Esophagus muscularis mucosa (tissue), 4 donors: ENCODE results near the gene HK1. TPM values are rescaled to one million over a fixed set of nuclear protein-coding genes. Genes with fewer than 3 reads are reported as not detected.
A peak's percentile ranks its signal among the peaks of the same experiment; 100 is the strongest.

Source experiments
- DNase-seq: peaks from one replicate; pipeline ENCODE4 v3.0.0-alpha.2; 2017; ENCODE audit errors: extremely low spot score
- H3K27ac ChIP-seq, 4 donors: fragments of 200-600 bp; sonication (generic); replicated peaks in 1 of 4; 1 replicate in 3 of 4; 2 replicates in 1 of 4; pipeline ENCODE4 v1.5.1; 2016 to 2019; ENCODE audit warnings: mild to moderate bottlenecking in 1 of 4
- H3K27me3 ChIP-seq, 4 donors: fragments of 200-600 bp; sonication (generic); one replicate each; pipeline versions ENCODE4 v1.5.1 to v1.6.0; 2016 to 2019
- H3K36me3 ChIP-seq, 4 donors: fragments of 200-600 bp; sonication (generic); one replicate each; pipeline ENCODE4 v1.5.1; 2016 to 2019
- H3K4me1 ChIP-seq, 4 donors: fragments of 200-600 bp; sonication (generic); one replicate each; pipeline ENCODE4 v1.5.1; 2016 to 2019
- H3K4me3 ChIP-seq, 4 donors: fragments of 200-600 bp; sonication (generic); 1 replicate in 2 of 4; 2 replicates in 2 of 4; pipeline ENCODE4 v1.5.1; 2016 to 2019; ENCODE audit warnings: mild to moderate bottlenecking in 4 of 4, moderate library complexity in 1 of 4
- H3K9me3 ChIP-seq, 4 donors: fragments of 200-600 bp; sonication (generic); 1 replicate in 3 of 4; 2 replicates in 1 of 4; pipeline ENCODE4 v1.5.1; 2016 to 2019
- CTCF ChIP-seq, 3 experiments: fragments of 200-600 bp in 2 of 3; fragments of 450-650 bp in 1 of 3; sonication (generic) in 2 of 3; IDR thresholded peaks; one replicate each; pipeline ENCODE4 v1.5.1; 2017 to 2019; ENCODE audit warnings: antibody characterized with exemption in 3 of 3, mild to moderate bottlenecking in 2 of 3, moderate library complexity in 1 of 3
- EP300 ChIP-seq: sonication (generic); formaldehyde crosslinking; IDR thresholded peaks from one replicate; pipeline ENCODE4 v1.6.1; 2017; ENCODE audit warnings: antibody characterized with exemption
- POLR2A ChIP-seq: fragments of 450-650 bp; IDR thresholded peaks from one replicate; pipeline ENCODE4 v1.6.1; 2017; ENCODE audit warnings: antibody characterized with exemption, moderate library complexity, mild to moderate bottlenecking, low read depth
- POLR2AphosphoS5 ChIP-seq, 2 donors: sonication (generic); formaldehyde crosslinking; IDR thresholded peaks; one replicate each; pipeline ENCODE4 v1.6.1; 2017; ENCODE audit warnings: antibody characterized with exemption in 2 of 2
- WGBS: methylation state at CpG from one replicate; pipeline ENCODE4 v1.1.5; 2018; 5-methylcytosine and 5-hydroxymethylcytosine counted together
- intact Hi-C: fragments of 100-400 bp; cut with DNase I; formaldehyde crosslinking; loops from one replicate; pipeline ENCODE4 v1.15.1; 2023
- total RNA-seq, 4 donors: library from RNA; depleted of rRNA; stranded (reverse); fragments of >200 nt; gene quantifications; one replicate each; pipeline versions ENCODE4 v1.1.0 to v1.2.1, GENCODE V29; 2016

HK1 gene
- total RNA-seq, 4 donors from 2014 or later, result 114 to 188 (median 151) TPM

GRCh38 chr10:69356187-69356586 lies 77.9 kb downstream of the HK1 start:
- H3K4me1 ChIP-seq, result peaks cover 37 to 55% (median 44%) of the 10 kb centered on the region in 4 donors
- 95% methylated on average over 2 of the region's 2 CpGs for WGBS
- intact Hi-C loops, result no loop called here

DNA sequence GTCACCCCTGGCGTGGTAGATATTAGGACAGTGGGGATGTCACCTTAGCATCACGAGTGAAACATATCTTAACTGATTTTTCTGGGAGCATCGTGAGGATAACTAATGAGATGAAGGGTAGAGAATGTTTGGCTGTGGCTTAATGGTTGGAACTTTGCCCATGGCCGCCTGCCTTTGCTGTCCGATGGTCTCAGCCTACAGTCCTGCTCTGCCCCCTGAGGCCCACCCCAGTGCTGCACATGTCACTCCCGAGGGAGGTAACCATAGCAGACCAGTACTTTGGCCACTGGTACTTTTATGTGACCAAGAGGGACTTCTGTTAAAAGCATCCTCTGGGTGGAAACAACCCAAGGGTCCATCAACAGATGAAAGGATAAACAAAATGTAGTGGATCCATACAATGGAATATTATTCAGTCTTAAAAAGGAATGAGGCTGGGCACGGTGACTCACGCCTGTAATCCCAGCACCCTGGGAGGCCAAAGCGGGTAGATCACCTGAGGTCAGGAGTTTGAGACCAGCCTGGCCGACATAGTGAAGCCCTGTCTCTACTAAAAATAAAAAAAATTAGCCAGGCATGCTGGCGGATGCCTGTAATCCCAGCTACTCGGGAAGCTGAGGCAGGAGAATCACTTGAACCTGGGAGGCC lies 80.0 kb downstream of the HK1 start:
- peaks cover 55 to 65% (median 59%) of the 10 kb centered on the region in 4 donors for H3K4me1 ChIP-seq
- TF ChIP-seq POLR2A, result no peak
- TF ChIP-seq POLR2AphosphoS5 (IDR thresholded peaks at IDR 0.05), result no peak
- TF ChIP-seq EP300, result no peak
- peak in 2 of 3 experiments; percentile 8 to 12 for TF ChIP-seq CTCF (IDR thresholded peaks at IDR 0.05)
- 67% methylated on average over 12 of the region's 12 CpGs for WGBS

More at GRCh38 chr10:69356187-69356586, 77.9 kb downstream of the HK1 start:
- TF ChIP-seq POLR2AphosphoS5 (IDR thresholded peaks at IDR 0.05) (no peak), POLR2A (no peak), EP300 (no peak)
- peaks cover 0 to 17% (median 6%) of the 10 kb centered on the region in 4 donors for H3K36me3 ChIP-seq
- no peaks in the 10 kb centered on the region for H3K27me3 ChIP-seq
- no peak overlapping the region for H3K27ac ChIP-seq
- no peaks in the 10 kb centered on the region for H3K9me3 ChIP-seq
- H3K4me3 ChIP-seq, result no peak overlapping the region
- DNase-seq, result no peak

DNA sequence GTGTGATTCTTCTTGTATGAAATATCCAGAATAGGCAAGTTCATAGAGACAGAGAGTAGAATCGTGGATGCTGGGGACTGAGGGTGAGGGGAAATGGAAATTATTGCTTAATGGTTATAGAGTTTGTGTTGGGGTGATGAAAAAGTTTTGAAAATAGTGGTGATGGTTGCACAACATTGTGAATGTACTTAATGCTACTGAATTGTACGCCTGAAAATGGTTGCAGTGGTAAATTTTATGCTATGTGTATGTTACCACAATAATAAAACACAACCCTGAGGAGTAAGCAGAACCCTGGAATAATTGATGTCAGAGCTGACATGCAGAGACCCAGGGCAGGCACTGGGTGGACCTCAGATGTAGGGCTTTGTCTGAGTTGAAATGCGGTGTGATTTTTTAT lies 80.9 kb downstream of the HK1 start:
- Histone ChIP-seq H3K27ac (peak overlapping the region; percentile 78 to 88 (median 82)), H3K4me1 (peaks cover 61 to 71% (median 63%) of the 10 kb centered on the region in 4 donors)

More for the DNA sequence above, 80.0 kb downstream of the HK1 start:
- no peak for DNase-seq
- H3K36me3 ChIP-seq, result peaks cover 0 to 17% (median 7%) of the 10 kb centered on the region in 4 donors
- intact Hi-C loops, result no loop called here
- peak overlapping the region; percentile 30 to 80 (median 43) for H3K27ac ChIP-seq
- H3K9me3 ChIP-seq, result no peaks in the 10 kb centered on the region
- H3K4me3 ChIP-seq, result no peak overlapping the region
- H3K27me3 ChIP-seq, result no peaks in the 10 kb centered on the region

DNA sequence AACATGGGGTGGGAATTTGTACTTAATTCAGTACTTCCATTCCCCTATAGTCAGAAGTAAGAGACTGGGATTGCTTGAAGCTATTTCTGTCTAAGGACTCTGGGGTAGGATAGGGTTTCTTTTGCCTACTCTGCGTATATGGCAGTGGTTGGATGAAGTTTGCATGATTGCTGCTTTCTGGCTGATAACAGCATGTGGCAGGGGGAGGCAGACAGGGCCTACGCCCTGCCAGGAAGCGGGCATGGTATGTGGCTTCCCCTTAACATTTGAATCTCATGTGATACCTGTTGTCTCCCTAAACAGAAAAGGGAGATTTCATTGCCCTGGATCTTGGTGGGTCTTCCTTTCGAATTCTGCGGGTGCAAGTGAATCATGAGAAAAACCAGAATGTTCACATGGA lies 81.3 kb downstream of the HK1 start:
- H3K27me3 ChIP-seq, result no peaks in the 10 kb centered on the region
- no peaks in the 10 kb centered on the region for H3K9me3 ChIP-seq
- no peak for DNase-seq
- intact Hi-C loops, result no loop called here
- no peak overlapping the region for H3K4me3 ChIP-seq
- 95% methylated on average over 5 of the region's 5 CpGs for WGBS
- peaks cover 61 to 76% (median 63%) of the 10 kb centered on the region in 4 donors for H3K4me1 ChIP-seq
- peak overlapping the region; percentile 78 to 88 (median 82) for H3K27ac ChIP-seq
- TF ChIP-seq POLR2AphosphoS5 (IDR thresholded peaks at IDR 0.05) (no peak), CTCF (IDR thresholded peaks at IDR 0.05) (no peak), EP300 (no peak), POLR2A (no peak)
- H3K36me3 ChIP-seq, result peaks cover 0 to 23% (median 9%) of the 10 kb centered on the region in 4 donors

More for the DNA sequence above, 80.9 kb downstream of the HK1 start:
- no peak for DNase-seq
- intact Hi-C loops, result no loop called here
- TF ChIP-seq EP300 (no peak), POLR2AphosphoS5 (IDR thresholded peaks at IDR 0.05) (no peak), CTCF (IDR thresholded peaks at IDR 0.05) (no peak), POLR2A (no peak)
- Histone ChIP-seq H3K9me3 (no peaks in the 10 kb centered on the region), H3K4me3 (no peak overlapping the region), H3K36me3 (peaks cover 0 to 18% (median 7%) of the 10 kb centered on the region in 4 donors), H3K27me3 (no peaks in the 10 kb centered on the region)
- WGBS, result 83% methylated on average over 3 of the region's 3 CpGs

GRCh38 chr10:69360485-69361302 lies 82.4 kb downstream of the HK1 start:
- H3K27me3 ChIP-seq, result no peaks in the 10 kb centered on the region
- TF ChIP-seq CTCF (IDR thresholded peaks at IDR 0.05) (no peak), POLR2AphosphoS5 (IDR thresholded peaks at IDR 0.05) (peak; percentile 74 to 77), POLR2A (no peak)
- H3K36me3 ChIP-seq, result peaks cover 3 to 34% (median 20%) of the 10 kb centered on the region in 4 donors
- peak overlapping the region; percentile 78 to 88 (median 82) for H3K27ac ChIP-seq
- intact Hi-C loops, result loop anchor here (5.0 kb wide), 1 partner anchor 33 kb away; no protein-coding TSS in a partner anchor
- H3K9me3 ChIP-seq, result no peaks in the 10 kb centered on the region
- 40% methylated on average over 7 of the region's 8 CpGs for WGBS
- H3K4me3 ChIP-seq, result no peak overlapping the region
- peaks cover 61 to 82% (median 63%) of the 10 kb centered on the region in 4 donors for H3K4me1 ChIP-seq
- no peak for DNase-seq
